ENCODE data around the gene ISLR2.

ISLR2 gene

GRCh38 chr15:74174219-74174957 is 44.0 kb downstream of the ISLR2 start:
- Histone ChIP-seq H3K9ac (no peak overlapping the region), H3K4me1 (no peaks in the 10 kb centered on the region), H3K4me3 (ENCODE audit: low read depth, low read length) (no peak overlapping the region), H3K36me3 (ENCODE audit: control insufficient read depth, insufficient read depth, low read length) (no peaks in the 10 kb centered on the region), H3K79me2 (no peaks in the 10 kb centered on the region), H3K9me3 (ENCODE audit: control insufficient read depth, low read length) (no peaks in the 10 kb centered on the region), H3K27me3 (ENCODE audit: control insufficient read depth, insufficient read depth, low read length) (no peaks in the 10 kb centered on the region), H3K27ac (no peak overlapping the region), H3K4me2 (ENCODE audit: low read length) (no peak overlapping the region), H2AFZ (no peak overlapping the region)
- no peak for TF ChIP-seq CTCF (IDR thresholded peaks at IDR 0.05)

GRCh38 chr15:74174958-74175253 is 44.5 kb downstream of the ISLR2 start:
- H3K4me1 ChIP-seq = no peaks in the 10 kb centered on the region

GRCh38 chr15:74175271-74176191 is 45.1 kb downstream of the ISLR2 start:
- no peaks in the 10 kb centered on the region for H3K36me3 ChIP-seq (ENCODE audit: control insufficient read depth, insufficient read depth, low read length)
- H3K9me3 ChIP-seq (ENCODE audit: control insufficient read depth, low read length) = no peaks in the 10 kb centered on the region
- no peaks in the 10 kb centered on the region for H3K4me1 ChIP-seq
- no peak for TF ChIP-seq CTCF (IDR thresholded peaks at IDR 0.05)
- H3K9ac ChIP-seq = no peak overlapping the region
- H3K79me2 ChIP-seq = no peaks in the 10 kb centered on the region
- no peak overlapping the region for H3K4me2 ChIP-seq (ENCODE audit: low read length)
- H3K27ac ChIP-seq = no peak overlapping the region
- H2AFZ ChIP-seq = no peak overlapping the region
- no peak overlapping the region for H3K4me3 ChIP-seq (ENCODE audit: low read depth, low read length)
- H3K27me3 ChIP-seq (ENCODE audit: control insufficient read depth, insufficient read depth, low read length) = no peaks in the 10 kb centered on the region

More at GRCh38 chr15:74174958-74175253, 44.5 kb downstream of the ISLR2 start:
- no peak overlapping the region for H3K4me3 ChIP-seq (ENCODE audit: low read depth, low read length)
- H2AFZ ChIP-seq = no peak overlapping the region
- H3K27ac ChIP-seq = no peak overlapping the region
- H3K9me3 ChIP-seq (ENCODE audit: control insufficient read depth, low read length) = no peaks in the 10 kb centered on the region
- no peak overlapping the region for H3K9ac ChIP-seq
- H3K79me2 ChIP-seq = no peaks in the 10 kb centered on the region
- no peak overlapping the region for H3K4me2 ChIP-seq (ENCODE audit: low read length)
- no peaks in the 10 kb centered on the region for H3K36me3 ChIP-seq (ENCODE audit: control insufficient read depth, insufficient read depth, low read length)
- no peak for TF ChIP-seq CTCF (IDR thresholded peaks at IDR 0.05)
- H3K27me3 ChIP-seq (ENCODE audit: control insufficient read depth, insufficient read depth, low read length) = no peaks in the 10 kb centered on the region

GRCh38 chr15:74176262-74177214 is 46.2 kb downstream of the ISLR2 start:
- no peak overlapping the region for H3K27ac ChIP-seq
- no peak for TF ChIP-seq CTCF (IDR thresholded peaks at IDR 0.05)
- no peak overlapping the region for H2AFZ ChIP-seq
- H3K9me3 ChIP-seq (ENCODE audit: control insufficient read depth, low read length) = no peaks in the 10 kb centered on the region
- H3K4me1 ChIP-seq = no peaks in the 10 kb centered on the region
- H3K27me3 ChIP-seq (ENCODE audit: control insufficient read depth, insufficient read depth, low read length) = no peaks in the 10 kb centered on the region
- no peak overlapping the region for H3K9ac ChIP-seq
- H3K4me2 ChIP-seq (ENCODE audit: low read length) = no peak overlapping the region
- H3K79me2 ChIP-seq = no peaks in the 10 kb centered on the region
- H3K36me3 ChIP-seq (ENCODE audit: control insufficient read depth, insufficient read depth, low read length) = no peaks in the 10 kb centered on the region
- H3K4me3 ChIP-seq (ENCODE audit: low read depth, low read length) = no peak overlapping the region

All from parathyroid adenoma (tissue), 2 donors.